BJ (cell line): ENCODE results near the gene PDP2. TPM values are rescaled to one million over a fixed set of nuclear protein-coding genes. Genes with fewer than 3 reads are reported as not detected.

Experiments
- CTCF ChIA-PET: fragments of 350-600 bp; formaldehyde crosslinking; extraction: SDS; loops from one replicate; lab custom pipeline; 2021; ENCODE audit warnings: antibody characterized with exemption, inconsistent platforms; lab: Yijun Ruan, JAX
- POLR2A ChIA-PET: fragments of 300-600 bp; sonication (Branson Sonifier 250); formaldehyde crosslinking; extraction: SDS; loops from one replicate; lab custom pipeline; 2021; ENCODE audit warnings: antibody characterized with exemption; lab: Charles Lee
- DNase-seq: peaks from one replicate; pipeline ENCODE4 v3.0.0-alpha.2; 2011; ENCODE audit warnings: low read depth
- H3K27me3 ChIP-seq: 2 replicates; pipeline ENCODE4 v1.6.0; 2011; ENCODE audit warnings: low read length; ENCODE audit not compliant: control insufficient read depth, insufficient read depth
- H3K36me3 ChIP-seq: 2 replicates; pipeline ENCODE4 v1.5.1; 2011; ENCODE audit warnings: low read length; ENCODE audit not compliant: control insufficient read depth, insufficient read depth
- H3K4me3 ChIP-seq: 2 replicates; pipeline ENCODE4 v1.5.1; 2011; ENCODE audit warnings: low read depth, mild to moderate bottlenecking, control low read depth, low read length
- polyA plus RNA-seq: library from polyadenylated mRNA; depleted of rRNA; stranded (reverse); fragments of >200 nt; gene quantifications from 2 replicates; pipeline ENCODE4 v1.2.3, GENCODE V29; 2011
- TF ChIP-seq, protein P1 (sequence below): IDR thresholded peaks from 2 replicates; pipeline ENCODE4 v1.5.1; 2011; ENCODE audit warnings: low read depth, mild to moderate bottlenecking, control low read depth, inconsistent platforms, low read length, moderate library complexity; ENCODE audit not compliant: insufficient read depth

Gene PDP2
- polyA plus RNA-seq, 1 experiment = 10.3 TPM

DNA sequence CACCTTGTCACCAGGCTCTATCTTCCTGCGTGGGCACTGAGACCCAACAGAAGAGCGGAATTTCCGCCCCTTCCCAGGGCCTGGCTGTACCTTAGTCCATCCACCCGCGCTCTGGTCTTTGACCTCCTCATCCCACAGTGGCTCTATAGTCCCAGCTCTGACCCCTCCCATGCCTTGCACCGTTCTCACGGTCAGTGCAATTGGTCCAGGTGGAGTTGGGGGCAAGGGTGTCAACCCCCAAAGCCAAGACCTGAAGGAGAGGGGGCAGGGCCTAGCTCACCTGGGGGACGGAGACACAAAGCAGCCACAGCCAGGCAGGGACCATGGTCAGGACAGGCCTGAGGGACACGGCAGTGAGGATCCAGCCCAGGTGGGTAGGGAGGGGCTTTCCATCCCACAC, 37.4 kb downstream of the PDP2 start:
- Histone ChIP-seq H3K36me3 (no peaks in the 10 kb centered on the region), H3K4me3 (no peak overlapping the region), H3K27me3 (peaks cover 19% of the 10 kb centered on the region)
- TF ChIP-seq, protein P1, sequence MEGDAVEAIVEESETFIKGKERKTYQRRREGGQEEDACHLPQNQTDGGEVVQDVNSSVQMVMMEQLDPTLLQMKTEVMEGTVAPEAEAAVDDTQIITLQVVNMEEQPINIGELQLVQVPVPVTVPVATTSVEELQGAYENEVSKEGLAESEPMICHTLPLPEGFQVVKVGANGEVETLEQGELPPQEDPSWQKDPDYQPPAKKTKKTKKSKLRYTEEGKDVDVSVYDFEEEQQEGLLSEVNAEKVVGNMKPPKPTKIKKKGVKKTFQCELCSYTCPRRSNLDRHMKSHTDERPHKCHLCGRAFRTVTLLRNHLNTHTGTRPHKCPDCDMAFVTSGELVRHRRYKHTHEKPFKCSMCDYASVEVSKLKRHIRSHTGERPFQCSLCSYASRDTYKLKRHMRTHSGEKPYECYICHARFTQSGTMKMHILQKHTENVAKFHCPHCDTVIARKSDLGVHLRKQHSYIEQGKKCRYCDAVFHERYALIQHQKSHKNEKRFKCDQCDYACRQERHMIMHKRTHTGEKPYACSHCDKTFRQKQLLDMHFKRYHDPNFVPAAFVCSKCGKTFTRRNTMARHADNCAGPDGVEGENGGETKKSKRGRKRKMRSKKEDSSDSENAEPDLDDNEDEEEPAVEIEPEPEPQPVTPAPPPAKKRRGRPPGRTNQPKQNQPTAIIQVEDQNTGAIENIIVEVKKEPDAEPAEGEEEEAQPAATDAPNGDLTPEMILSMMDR = no peak
- no peak for DNase-seq
- ChIA-PET POLR2A (no interaction called here), CTCF (interaction anchor here (0.7 to 4.5 kb wide), 3 partner anchors 8 to 22 kb away, joined by 3 to 30 read pairs (median 20); no protein-coding TSS in a partner anchor)

GRCh38 chr16:66918355-66918754, 38.0 kb downstream of the PDP2 start:
- ChIA-PET CTCF (interaction anchor here (0.7 to 4.5 kb wide), 4 partner anchors 9 to 32 kb away, joined by 3 to 30 read pairs (median 12); no protein-coding TSS in a partner anchor), POLR2A (no interaction called here)
- no peak for DNase-seq

DNA sequence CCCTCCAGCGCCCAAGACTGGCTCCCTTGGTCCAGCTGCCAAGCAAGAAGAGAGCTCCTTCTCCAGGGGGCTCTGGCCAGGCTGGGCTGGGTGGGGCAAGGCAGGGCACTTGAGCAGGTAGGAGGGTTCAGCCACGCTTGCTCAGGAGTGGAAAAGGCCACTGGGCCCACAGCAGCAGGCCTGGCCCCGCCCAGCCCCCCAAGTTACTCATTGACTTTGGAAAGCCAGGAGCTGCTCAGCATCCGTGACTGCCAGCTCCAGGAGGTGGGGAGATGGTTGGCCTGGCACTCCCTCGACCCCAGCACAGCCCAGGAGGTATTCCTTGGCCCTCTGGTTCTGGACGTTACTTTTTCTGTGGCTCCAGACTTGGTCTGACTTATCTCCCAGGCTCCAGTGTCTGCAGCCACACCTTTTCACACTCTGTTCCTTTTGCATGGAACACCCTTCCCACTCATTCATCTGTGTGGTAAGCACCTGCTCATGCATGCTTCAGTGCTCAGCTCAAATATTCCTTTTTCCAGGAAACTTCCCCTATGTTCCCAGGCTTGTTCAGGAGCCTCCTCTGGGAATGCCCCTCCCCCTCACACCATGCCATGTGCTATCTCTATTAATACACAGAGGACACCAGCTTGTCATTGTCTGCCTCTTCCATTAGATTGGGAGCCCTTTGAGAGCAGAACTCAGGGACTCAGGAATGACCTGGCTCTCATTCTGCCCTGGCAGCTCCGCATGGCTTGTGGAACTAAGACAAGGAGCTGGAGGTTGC, 38.7 kb downstream of the PDP2 start, which contains the start of gene CDH16:
CDH16 (minus strand) TSS at position 83 of the 766 bp plus-strand sequence. CDS start 820 bp downstream, outside the sequence.
- Histone ChIP-seq H3K36me3 (no peaks in the 10 kb centered on the region), H3K27me3 (peaks cover 19% of the 10 kb centered on the region), H3K4me3 (no peak within 1 kb of the TSS)
- ChIA-PET POLR2A (no interaction called here), CTCF (interaction anchor here (0.7 to 4.5 kb wide), 6 partner anchors 9 to 35 kb away, joined by 3 to 30 read pairs (median 8); no protein-coding TSS in a partner anchor)
- DNase-seq = no peak
- TF ChIP-seq, protein P1 = no peak

More at GRCh38 chr16:66918355-66918754, 38.0 kb downstream of the PDP2 start:
- Histone ChIP-seq H3K4me3 (no peak overlapping the region), H3K36me3 (no peaks in the 10 kb centered on the region), H3K27me3 (peaks cover 19% of the 10 kb centered on the region)
- TF ChIP-seq, protein P1 = no peak

DNA sequence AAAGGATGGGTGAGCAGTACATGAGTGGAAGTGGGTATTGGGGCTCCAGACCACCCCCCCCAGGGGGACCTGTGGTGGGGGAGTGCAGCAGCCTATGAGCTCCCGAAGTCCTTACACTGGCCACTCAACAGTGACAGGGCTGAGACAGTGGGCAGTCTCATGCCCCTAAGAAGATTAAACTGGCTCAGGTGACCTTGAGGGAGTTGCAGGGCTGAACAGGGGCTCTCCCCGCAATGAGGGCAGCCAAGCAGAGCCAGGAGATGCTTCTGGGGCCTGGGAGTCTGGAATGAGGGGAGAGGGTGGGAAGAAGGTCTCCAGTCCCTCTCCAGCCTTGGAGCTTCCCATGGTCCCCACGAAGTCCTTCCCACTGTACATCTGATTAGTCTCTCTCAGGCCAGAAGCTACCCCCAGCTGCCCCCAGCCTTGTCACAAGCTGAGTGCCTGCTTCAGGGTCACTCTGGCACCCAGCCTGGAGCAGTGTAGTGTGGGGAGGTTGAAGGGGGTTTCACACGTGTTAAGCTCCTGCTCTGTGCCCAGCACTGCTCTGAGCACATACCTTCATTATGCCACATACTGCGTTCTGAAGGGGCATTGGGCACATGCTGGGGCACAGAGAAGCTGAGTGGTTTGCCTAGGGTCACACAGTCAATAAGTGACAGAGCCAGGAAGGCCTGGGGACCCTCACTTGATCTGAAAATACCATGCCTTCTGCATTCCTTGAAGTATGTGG, 39.4 kb downstream of the PDP2 start:
- CTCF ChIA-PET = interaction anchor here (0.7 to 4.5 kb wide), 4 partner anchors 10 to 34 kb away, joined by 3 to 30 read pairs (median 16); no protein-coding TSS in a partner anchor
- POLR2A ChIA-PET = no interaction called here
- DNase-seq = no peak
- H3K36me3 ChIP-seq = no peaks in the 10 kb centered on the region
- no peak overlapping the region for H3K4me3 ChIP-seq
- peaks cover 20% of the 10 kb centered on the region for H3K27me3 ChIP-seq
- TF ChIP-seq, protein P1 = no peak

GRCh38 chr16:66920299-66920590, 39.9 kb downstream of the PDP2 start:
- H3K36me3 ChIP-seq = no peaks in the 10 kb centered on the region
- POLR2A ChIA-PET = no interaction called here
- no peak for DNase-seq
- CTCF ChIA-PET = interaction anchor here (1.6 to 4.5 kb wide), 3 partner anchors 11 to 25 kb away, joined by 12 to 30 read pairs (median 20); no protein-coding TSS in a partner anchor
- peaks cover 20% of the 10 kb centered on the region for H3K27me3 ChIP-seq
- TF ChIP-seq, protein P1 = no peak
- no peak overlapping the region for H3K4me3 ChIP-seq
